Mammary epithelial cell (primary cell): ENCODE data around the gene TEX55.

Experiments
- CTCF ChIP-seq, 2 donors: IDR thresholded peaks in 1 of 2; conservative IDR thresholded peaks in 1 of 2; 2 replicates each; pipeline ENCODE4 v1.5.1; 2011 to 2012; ENCODE audit warnings: inconsistent platforms in 2 of 2, low read length in 2 of 2, mild to moderate bottlenecking in 2 of 2, control low read depth in 1 of 2, low read depth in 1 of 2; ENCODE audit not compliant: insufficient read depth in 1 of 2; ENCODE audit errors: extremely low read depth in 1 of 2
- EZH2 ChIP-seq: IDR thresholded peaks from 2 replicates; pipeline ENCODE4 v1.6.1; 2012; ENCODE audit warnings: low read length, inconsistent platforms, borderline replicate concordance

- TF ChIP-seq CTCF (conservative IDR thresholded peaks at IDR 0.05 in 1 of 2, IDR thresholded peaks at IDR 0.05 in 1 of 2; ENCODE audit: extremely low read depth in 1 of 2, insufficient read depth in 1 of 2, low read depth in 1 of 2, low read length in 2 of 2), result no peak
- no peak for TF ChIP-seq EZH2
These were observed 27.4 kb downstream of the TEX55 start, which contains the start of gene UPK1B for GRCh38 chr3:119173325-119173724.
